ENCODE data around the gene ZNF774. TPM values are rescaled to one million over a fixed set of nuclear protein-coding genes. Genes with fewer than 3 reads are reported as not detected.

Gene ZNF774
- total and polyA plus RNA-seq, 9 donors: 0.83 to 4.3 (median 2.4) TPM

GRCh38 chr15:90382320-90382719 lies 30.2 kb downstream of the ZNF774 start:
- TF ChIP-seq POLR2A (IDR thresholded peaks at IDR 0.05) (no peak), EP300 (IDR thresholded peaks at IDR 0.05) (no peak)
- TF ChIP-seq, protein P1, sequence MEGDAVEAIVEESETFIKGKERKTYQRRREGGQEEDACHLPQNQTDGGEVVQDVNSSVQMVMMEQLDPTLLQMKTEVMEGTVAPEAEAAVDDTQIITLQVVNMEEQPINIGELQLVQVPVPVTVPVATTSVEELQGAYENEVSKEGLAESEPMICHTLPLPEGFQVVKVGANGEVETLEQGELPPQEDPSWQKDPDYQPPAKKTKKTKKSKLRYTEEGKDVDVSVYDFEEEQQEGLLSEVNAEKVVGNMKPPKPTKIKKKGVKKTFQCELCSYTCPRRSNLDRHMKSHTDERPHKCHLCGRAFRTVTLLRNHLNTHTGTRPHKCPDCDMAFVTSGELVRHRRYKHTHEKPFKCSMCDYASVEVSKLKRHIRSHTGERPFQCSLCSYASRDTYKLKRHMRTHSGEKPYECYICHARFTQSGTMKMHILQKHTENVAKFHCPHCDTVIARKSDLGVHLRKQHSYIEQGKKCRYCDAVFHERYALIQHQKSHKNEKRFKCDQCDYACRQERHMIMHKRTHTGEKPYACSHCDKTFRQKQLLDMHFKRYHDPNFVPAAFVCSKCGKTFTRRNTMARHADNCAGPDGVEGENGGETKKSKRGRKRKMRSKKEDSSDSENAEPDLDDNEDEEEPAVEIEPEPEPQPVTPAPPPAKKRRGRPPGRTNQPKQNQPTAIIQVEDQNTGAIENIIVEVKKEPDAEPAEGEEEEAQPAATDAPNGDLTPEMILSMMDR (IDR thresholded peaks at IDR 0.05): no peak
- H3K36me3 ChIP-seq: no peaks in the 10 kb centered on the region
- H3K9me3 ChIP-seq: peaks cover 0 to 5% of the 10 kb centered on the region in 2 donors
- H3K27me3 ChIP-seq: no peaks in the 10 kb centered on the region
- H3K4me3 ChIP-seq: no peak overlapping the region
- intact Hi-C loops (cut with DNase I): no loop called here
- H3K4me1 ChIP-seq (ENCODE audit: insufficient read depth): no peaks in the 10 kb centered on the region
- no peak overlapping the region for H3K27ac ChIP-seq
- no peak for DNase-seq

- Histone ChIP-seq H3K36me3 (no peaks in the 10 kb centered on the region), H3K9me3 (no peaks in the 10 kb centered on the region), H3K4me3 (no peak overlapping the region), H3K27me3 (no peaks in the 10 kb centered on the region), H3K27ac (no peak overlapping the region), H3K4me1 (ENCODE audit: insufficient read depth) (peaks cover 7% of the 10 kb centered on the region)
- 20 to 25% (median 25%) methylated on average over 2 of the region's 2 CpGs for WGBS, 3 donors
- intact Hi-C loops (cut with DNase I): no loop called here
- no peak for DNase-seq
- no peak for TF ChIP-seq POLR2A (IDR thresholded peaks at IDR 0.05)
- TF ChIP-seq EP300 (IDR thresholded peaks at IDR 0.05): no peak
- TF ChIP-seq, protein P1 (IDR thresholded peaks at IDR 0.05): no peak
Measured at GRCh38 chr15:90386221-90386620, 34.1 kb downstream of the ZNF774 start.

- peak within 1 kb of the TSS; percentile 82 to 90 for H3K27ac ChIP-seq
- TF ChIP-seq POLR2A (IDR thresholded peaks at IDR 0.05) (peak; percentile 85), EP300 (IDR thresholded peaks at IDR 0.05) (no peak)
- TF ChIP-seq, protein P1 (IDR thresholded peaks at IDR 0.05): peak in 1 of 3 donors; percentile 12
- DNase-seq: peak; percentile 98 to 99 (median 98)
- H3K27me3 ChIP-seq: no peaks in the 10 kb centered on the region
- peak within 1 kb of the TSS; percentile 81 for H3K4me3 ChIP-seq
- intact Hi-C loops (cut with DNase I): no loop called here
- 5 to 14% (median 7%) methylated on average over 23 to 62 of the region's 62 CpGs for WGBS, 3 donors
- H3K4me1 ChIP-seq (ENCODE audit: insufficient read depth): peaks cover 7% of the 10 kb centered on the region
- no peaks in the 10 kb centered on the region for H3K9me3 ChIP-seq
- H3K36me3 ChIP-seq: no peaks in the 10 kb centered on the region
Measured at GRCh38 chr15:90387534-90388461, 35.7 kb downstream of the ZNF774 start, which contains the start of gene IQGAP1. Gene IQGAP1, plus strand, starts transcription at chr15:90388242. Its CDS starts 100 bp downstream, at chr15:90388342.

- H3K4me3 ChIP-seq: peak overlapping the region; percentile 81
- DNase-seq: peak; percentile 62 to 78 (median 73)
- intact Hi-C loops (cut with DNase I): no loop called here
- TF ChIP-seq, protein P1 (IDR thresholded peaks at IDR 0.05): peak in 1 of 3 donors; percentile 2
- TF ChIP-seq POLR2A (IDR thresholded peaks at IDR 0.05) (no peak), EP300 (IDR thresholded peaks at IDR 0.05) (no peak)
- WGBS, 3 donors: 0 to 1% (median 1%) methylated on average over 22 to 52 of the region's 52 CpGs
- peaks cover 7% of the 10 kb centered on the region for H3K4me1 ChIP-seq (ENCODE audit: insufficient read depth)
- H3K9me3 ChIP-seq: no peaks in the 10 kb centered on the region
- no peaks in the 10 kb centered on the region for H3K36me3 ChIP-seq
- H3K27me3 ChIP-seq: no peaks in the 10 kb centered on the region
- H3K27ac ChIP-seq: peak overlapping the region; percentile 82 to 90
Measured at GRCh38 chr15:90388462-90389380, 36.6 kb downstream of the ZNF774 start.

All from ovary (tissue), 9 donors.